SU-DHL-6 (cell line): ENCODE results near the gene GLYATL3.
"Not testable (repeated sequence)": the region's sequence is repeated elsewhere in the genome, so short reads cannot be mapped to it uniquely, and the experiment has no call there.

Experiments used
- H2AFZ ChIP-seq: fragments of 200-600 bp; sonication (generic); 2 replicates; pipeline ENCODE4 v1.6.1; 2014; ENCODE audit warnings: low read depth, mild to moderate bottlenecking, moderate library complexity, mixed read lengths, antibody characterized with exemption, low read length; ENCODE audit not compliant: severe bottlenecking
- H3F3A ChIP-seq: fragments of 200-600 bp; shearing (Covaris generic); 2 replicates; pipeline ENCODE4 v1.6.0; 2016; ENCODE audit warnings: antibody characterized with exemption, mild to moderate bottlenecking; ENCODE audit not compliant: insufficient read depth
- H3K27ac ChIP-seq: fragments of 200-600 bp; sonication (generic); 2 replicates; pipeline ENCODE4 v1.5.1; 2016; ENCODE audit warnings: low read depth, mild to moderate bottlenecking, low read length, moderate library complexity, mixed read lengths
- H3K27me3 ChIP-seq: fragments of 200-600 bp; sonication (generic), shearing (Covaris generic); 2 replicates; pipeline ENCODE4 v1.6.0; 2014; ENCODE audit warnings: mild to moderate bottlenecking, low read length
- H3K36me3 ChIP-seq: fragments of 200-600 bp; sonication (generic); 2 replicates; pipeline ENCODE4 v1.6.1; 2014; ENCODE audit warnings: mild to moderate bottlenecking, low read length, mixed read lengths
- H3K4me2 ChIP-seq: fragments of 300-600, 200-600 bp; shearing (Covaris generic), sonication (generic); 2 replicates; pipeline ENCODE4 v1.6.0; 2014; ENCODE audit warnings: low read length, low read depth, mild to moderate bottlenecking; ENCODE audit not compliant: poor library complexity, severe bottlenecking
- H3K4me3 ChIP-seq: fragments of 200-600 bp; sonication (generic); 2 replicates; pipeline ENCODE4 v1.5.1; 2014; ENCODE audit warnings: antibody characterized with exemption, low read length, mild to moderate bottlenecking, mixed read lengths; ENCODE audit not compliant: insufficient read depth, poor library complexity, severe bottlenecking
- H3K79me2 ChIP-seq: fragments of 200-600 bp; sonication (generic); 2 replicates; pipeline ENCODE4 v1.6.1; 2014; ENCODE audit warnings: mild to moderate bottlenecking, low read length, moderate library complexity; ENCODE audit not compliant: insufficient read depth
- H3K9ac ChIP-seq: fragments of 200-600 bp; sonication (generic); 2 replicates; pipeline ENCODE4 v1.7.0; 2014; ENCODE audit warnings: mild to moderate bottlenecking, low read length
- H3K9me2 ChIP-seq: fragments of 200-600 bp; sonication (generic); replicated peaks from 2 replicates; pipeline ENCODE4 v1.6.1; 2014; ENCODE audit warnings: low read length; ENCODE audit not compliant: insufficient read depth
- H3K9me3 ChIP-seq: fragments of 200-600 bp; sonication (generic); 2 replicates; pipeline ENCODE4 v1.6.1; 2014; ENCODE audit warnings: low read length, mixed read lengths; ENCODE audit not compliant: insufficient read depth
- H4K20me1 ChIP-seq: fragments of 200-600 bp; sonication (generic); 2 replicates; pipeline ENCODE4 v1.6.1; 2014; ENCODE audit warnings: low read depth, mild to moderate bottlenecking, antibody characterized with exemption, low read length, moderate library complexity, mixed read lengths
- CTCF ChIP-seq: fragments of 200-600 bp; sonication (generic); IDR thresholded peaks from one replicate; pipeline ENCODE4 v1.5.1; 2017; ENCODE audit warnings: antibody characterized with exemption, mild to moderate bottlenecking, low read length, moderate library complexity; ENCODE audit not compliant: insufficient read depth, poor library complexity, severe bottlenecking
- EZH2phosphoT487 ChIP-seq: fragments of 200-600 bp; sonication (generic), shearing (Covaris generic); conservative IDR thresholded peaks from 2 replicates; pipeline ENCODE4 v1.6.1; 2018; ENCODE audit warnings: mild to moderate bottlenecking, antibody characterized with exemption, low read length, moderate library complexity, mixed read lengths

The GLYATL3 gene

GRCh38 chr6:49468042-49468441 lies 31.7 kb upstream of the GLYATL3 start:
- Histone ChIP-seq H3K9me2 (no peaks in the 10 kb centered on the region), H4K20me1 (peaks cover 13% of the 10 kb centered on the region), H3K4me3 (no peak overlapping the region), H3K9me3 (no peaks in the 10 kb centered on the region), H3K36me3 (peaks cover 34% of the 10 kb centered on the region), H3K9ac (no peak overlapping the region), H2AFZ (no peak overlapping the region), H3K4me2 (no peak overlapping the region), H3K79me2 (peaks cover 75% of the 10 kb centered on the region), H3K27me3 (no peaks in the 10 kb centered on the region), H3F3A (0 out of 2 replicates have a peak, but pooled peaks cover 3% of the 10 kb centered on the region), H3K27ac (no peak overlapping the region)
- no peak for TF ChIP-seq EZH2phosphoT487
- TF ChIP-seq CTCF, result no peak

GRCh38 chr6:49476564-49476963 lies 23.2 kb upstream of the GLYATL3 start:
- H3K27ac ChIP-seq, H3F3A ChIP-seq, H2AFZ ChIP-seq, H3K79me2 ChIP-seq, H3K4me3 ChIP-seq, H4K20me1 ChIP-seq, H3K9me2 ChIP-seq, H3K9ac ChIP-seq, H3K4me2 ChIP-seq, H3K27me3 ChIP-seq, H3K9me3 ChIP-seq: not testable (repeated sequence)
- H3K36me3 ChIP-seq, result peaks cover 39% of the 10 kb centered on the region

GRCh38 chr6:49479308-49479970 lies 20.3 kb upstream of the GLYATL3 start:
- H3F3A ChIP-seq, result no peaks in the 10 kb centered on the region
- TF ChIP-seq CTCF (no peak), EZH2phosphoT487 (no peak)
- H3K36me3 ChIP-seq, result peaks cover 25% of the 10 kb centered on the region

GRCh38 chr6:49481846-49482245 lies 17.9 kb upstream of the GLYATL3 start:
- peaks cover 36% of the 10 kb centered on the region for H3K36me3 ChIP-seq
- H3F3A ChIP-seq, result not testable (repeated sequence)

More at GRCh38 chr6:49479308-49479970, 20.3 kb upstream of the GLYATL3 start:
- H3K4me3 ChIP-seq, result no peak overlapping the region
- no peaks in the 10 kb centered on the region for H4K20me1 ChIP-seq
- H3K4me2 ChIP-seq, result no peak overlapping the region
- no peak overlapping the region for H3K9ac ChIP-seq
- H3K27ac ChIP-seq, result no peak overlapping the region
- H3K9me2 ChIP-seq, result no peaks in the 10 kb centered on the region
- no peaks in the 10 kb centered on the region for H3K79me2 ChIP-seq
- no peaks in the 10 kb centered on the region for H3K9me3 ChIP-seq
- H2AFZ ChIP-seq, result no peak overlapping the region
- H3K27me3 ChIP-seq, result no peaks in the 10 kb centered on the region

GRCh38 chr6:49483380-49483779 lies 16.3 kb upstream of the GLYATL3 start:
- not testable (repeated sequence) for H3K79me2 ChIP-seq, H3K9me3 ChIP-seq, H3K9ac ChIP-seq, H4K20me1 ChIP-seq, H3K27me3 ChIP-seq, H3F3A ChIP-seq, H3K9me2 ChIP-seq, H3K27ac ChIP-seq, H2AFZ ChIP-seq, H3K4me2 ChIP-seq, H3K4me3 ChIP-seq
- peaks cover 43% of the 10 kb centered on the region for H3K36me3 ChIP-seq

More at GRCh38 chr6:49481846-49482245, 17.9 kb upstream of the GLYATL3 start:
- H3K4me3 ChIP-seq, H3K9me3 ChIP-seq, H2AFZ ChIP-seq, H3K9me2 ChIP-seq, H3K4me2 ChIP-seq, H4K20me1 ChIP-seq, H3K27ac ChIP-seq, H3K27me3 ChIP-seq, H3K9ac ChIP-seq, H3K79me2 ChIP-seq: not testable (repeated sequence)
